PC-3 (cell line): ENCODE measurements around the gene WDR83.

Source experiments
- CTCF ChIP-seq: fragments of 300-600 bp; sonication (generic); conservative IDR thresholded peaks from 2 replicates; pipeline ENCODE4 v1.5.1; 2017; ENCODE audit warnings: antibody characterized with exemption, low read depth, mild to moderate bottlenecking, low read length
- EZH2 ChIP-seq: fragments of 300-600 bp; sonication (generic); IDR thresholded peaks from one replicate; pipeline ENCODE4 v1.6.1; 2017; ENCODE audit warnings: antibody characterized with exemption, mild to moderate bottlenecking, low read length; ENCODE audit not compliant: unreplicated experiment
- EZH2phosphoT487 ChIP-seq: fragments of 300-600 bp; sonication (generic); IDR thresholded peaks from 2 replicates; pipeline ENCODE4 v1.6.1; 2018; ENCODE audit warnings: mild to moderate bottlenecking, antibody characterized with exemption, low read length, borderline replicate concordance

GRCh38 chr19:12695997-12696365 lies 29.4 kb downstream of the WDR83 start:
- TF ChIP-seq EZH2 (no peak), CTCF (no peak), EZH2phosphoT487 (no peak)
